PFSK-1 (cell line): ENCODE measurements around the gene KCNJ15.

Experiments
- FOXP2 ChIP-seq: optimal IDR thresholded peaks from 2 replicates; pipeline ENCODE3; 2011; ENCODE audit warnings: borderline replicate concordance, control low read depth, inconsistent platforms; ENCODE audit not compliant: insufficient read depth; ENCODE audit errors: extremely low read length, extremely low read depth
- POLR2AphosphoS5 ChIP-seq: IDR thresholded peaks from 2 replicates; pipeline ENCODE4 v1.6.1; 2012; ENCODE audit warnings: low read depth, mild to moderate bottlenecking, control low read depth, low read length, moderate library complexity
- REST ChIP-seq, 2 experiments: IDR thresholded peaks; 2 replicates each; pipeline versions ENCODE4 v1.6.1 to v1.8.0; 2011 to 2012; ENCODE audit warnings: low read depth in 2 of 2, low read length in 2 of 2, control low read depth in 1 of 2, inconsistent platforms in 1 of 2, mild to moderate bottlenecking in 1 of 2, moderate library complexity in 1 of 2; ENCODE audit not compliant: insufficient read depth in 1 of 2
- SIN3A ChIP-seq: IDR thresholded peaks from 2 replicates; pipeline ENCODE4 v1.6.1; 2012; ENCODE audit warnings: mild to moderate bottlenecking, low read length, moderate library complexity, borderline replicate concordance; ENCODE audit not compliant: insufficient read depth
- TAF1 ChIP-seq: IDR thresholded peaks from 2 replicates; pipeline ENCODE4 v1.6.1; 2012; ENCODE audit warnings: low read length, control low read depth, borderline replicate concordance; ENCODE audit not compliant: insufficient read depth

Gene KCNJ15

GRCh38 chr21:38295997-38296764 is 39.4 kb downstream of the KCNJ15 start:
- TF ChIP-seq REST (IDR thresholded peaks at IDR 0.05; ENCODE audit: insufficient read depth in 1 of 2, low read depth in 2 of 2, low read length in 2 of 2) (no peak), FOXP2 (no peak), TAF1 (no peak), SIN3A (no peak), POLR2AphosphoS5 (no peak)

DNA sequence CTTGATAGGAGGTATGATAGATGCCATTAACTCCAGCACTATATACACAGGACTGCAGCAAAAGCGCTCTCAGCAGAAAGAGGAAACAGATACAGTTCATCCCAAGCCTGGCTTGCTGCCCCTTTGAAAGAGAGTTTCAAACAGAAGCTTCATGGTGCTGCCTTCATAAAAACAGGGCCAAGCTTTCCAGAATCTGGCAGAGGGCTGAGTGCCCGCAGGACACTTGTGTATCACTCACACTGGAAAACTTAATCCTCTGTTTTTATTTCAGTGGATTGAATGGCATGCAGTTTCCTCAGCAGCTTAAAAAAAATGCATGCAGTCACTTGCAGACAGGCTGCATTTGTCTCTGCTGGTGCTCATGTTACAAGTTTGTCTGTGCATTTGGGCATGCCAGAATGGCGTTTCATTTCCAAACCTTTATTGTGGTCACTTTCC is 40.4 kb downstream of the KCNJ15 start:
- TF ChIP-seq FOXP2 (no peak), POLR2AphosphoS5 (no peak), SIN3A (no peak), TAF1 (no peak)

DNA sequence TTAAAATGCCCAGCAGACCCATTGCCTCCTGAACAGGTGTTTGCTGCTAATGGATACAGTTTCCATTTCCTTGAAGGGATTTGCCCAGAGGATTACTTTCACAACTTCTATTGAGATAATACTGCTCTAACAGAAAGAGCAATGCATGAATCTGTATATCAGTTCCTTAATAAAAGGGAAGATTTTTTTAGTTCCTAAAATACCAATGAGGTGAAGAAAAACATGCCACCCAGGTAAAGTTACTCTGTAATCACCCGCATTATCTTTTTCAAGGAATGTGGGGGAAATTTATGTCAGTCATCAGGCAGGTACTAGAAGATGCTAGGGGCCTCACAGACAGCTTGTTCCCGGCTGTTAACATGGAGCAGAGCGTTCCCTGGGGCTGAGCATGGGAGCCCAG is 41.1 kb downstream of the KCNJ15 start:
- no peak for TF ChIP-seq FOXP2
- no peak for TF ChIP-seq TAF1
- no peak for TF ChIP-seq POLR2AphosphoS5

- TF ChIP-seq FOXP2 (no peak), SIN3A (no peak), TAF1 (no peak), REST (IDR thresholded peaks at IDR 0.05; ENCODE audit: insufficient read depth in 1 of 2, low read depth in 2 of 2, low read length in 2 of 2) (no peak), POLR2AphosphoS5 (no peak)
Observed at GRCh38 chr21:38298832-38299231, 42.0 kb downstream of the KCNJ15 start.

DNA sequence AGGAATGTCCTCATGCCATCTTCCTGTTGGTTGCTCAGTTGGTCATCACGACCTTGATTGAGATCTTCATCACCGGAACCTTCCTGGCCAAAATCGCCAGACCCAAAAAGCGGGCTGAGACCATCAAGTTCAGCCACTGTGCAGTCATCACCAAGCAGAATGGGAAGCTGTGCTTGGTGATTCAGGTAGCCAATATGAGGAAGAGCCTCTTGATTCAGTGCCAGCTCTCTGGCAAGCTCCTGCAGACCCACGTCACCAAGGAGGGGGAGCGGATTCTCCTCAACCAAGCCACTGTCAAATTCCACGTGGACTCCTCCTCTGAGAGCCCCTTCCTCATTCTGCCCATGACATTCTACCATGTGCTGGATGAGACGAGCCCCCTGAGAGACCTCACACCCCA is 42.9 kb downstream of the KCNJ15 start:
- TF ChIP-seq TAF1: no peak
- TF ChIP-seq SIN3A: no peak
- TF ChIP-seq POLR2AphosphoS5: no peak
- no peak for TF ChIP-seq REST (IDR thresholded peaks at IDR 0.05; ENCODE audit: insufficient read depth in 1 of 2, low read depth in 2 of 2, low read length in 2 of 2)
- no peak for TF ChIP-seq FOXP2

GRCh38 chr21:38300141-38300578 is 43.4 kb downstream of the KCNJ15 start:
- TF ChIP-seq POLR2AphosphoS5: no peak
- TF ChIP-seq TAF1: no peak
- no peak for TF ChIP-seq SIN3A
- TF ChIP-seq REST (IDR thresholded peaks at IDR 0.05; ENCODE audit: insufficient read depth in 1 of 2, low read depth in 2 of 2, low read length in 2 of 2): no peak
- TF ChIP-seq FOXP2: no peak
